HepG2 (cell line): ENCODE data around the gene FHIT. TPM values are rescaled to one million over a fixed set of nuclear protein-coding genes. Genes with fewer than 3 reads are reported as not detected.

Experiments used
- EEA1 ChIP-seq: sonication (generic); formaldehyde crosslinking; IDR thresholded peaks from 2 replicates; pipeline ENCODE4 v1.5.1; 2020; ENCODE audit warnings: mild to moderate bottlenecking, missing genetic modification reagents, borderline replicate concordance
- GTF2F1 ChIP-seq: fragments of 150-350 bp; IDR thresholded peaks from 2 replicates; pipeline ENCODE4 v1.6.1; 2014; ENCODE audit warnings: low read length
- GTF3A ChIP-seq: sonication (generic); formaldehyde crosslinking; conservative IDR thresholded peaks from 2 replicates; pipeline ENCODE4 v1.4.0; 2020; ENCODE audit warnings: mild to moderate bottlenecking, missing genetic modification reagents
- KLF9 ChIP-seq: IDR thresholded peaks from 2 replicates; pipeline ENCODE4 v1.6.1; 2016; ENCODE audit warnings: low read depth
- MAFF ChIP-seq: IDR thresholded peaks from 2 replicates; pipeline ENCODE4 v1.6.1; 2011; ENCODE audit warnings: low read depth, low read length, improper control_type of control experiment
- NBN ChIP-seq: fragments of 450-650 bp; conservative IDR thresholded peaks from 2 replicates; pipeline ENCODE4 v1.6.1; 2017
- SIX1 ChIP-seq: sonication (generic); formaldehyde crosslinking; IDR thresholded peaks from 2 replicates; pipeline ENCODE4 v1.4.0; 2020; ENCODE audit warnings: missing genetic modification reagents, borderline replicate concordance
- SOX5 ChIP-seq: IDR thresholded peaks from 2 replicates; pipeline ENCODE4 v1.6.1; 2016; ENCODE audit warnings: borderline replicate concordance
- TCF12 ChIP-seq, 2 experiments: fragments of 450-650 bp in 1 of 2; sonication (generic) in 1 of 2; formaldehyde crosslinking in 1 of 2; IDR thresholded peaks; 2 replicates each; pipeline versions ENCODE4 v1.6.1 to v1.8.0; 2017 to 2022; ENCODE audit warnings: antibody characterized with exemption in 1 of 2, mild to moderate bottlenecking in 1 of 2, missing genetic modification reagents in 1 of 2, moderate library complexity in 1 of 2
- ZFP62 ChIP-seq: sonication (generic); formaldehyde crosslinking; IDR thresholded peaks from 2 replicates; pipeline ENCODE4 v1.4.0; 2020; ENCODE audit warnings: missing genetic modification reagents
- ZNF24 ChIP-seq: fragments of 450-650 bp; IDR thresholded peaks from 2 replicates; pipeline ENCODE4 v1.6.1; 2017; ENCODE audit warnings: antibody characterized with exemption, mild to moderate bottlenecking
- ZNF264 ChIP-seq: sonication (generic); formaldehyde crosslinking; IDR thresholded peaks from 2 replicates; pipeline ENCODE4 v1.4.0; 2020; ENCODE audit warnings: missing genetic modification reagents
- ZNF749 ChIP-seq: sonication (generic); formaldehyde crosslinking; IDR thresholded peaks from 2 replicates; pipeline ENCODE4 v1.8.0; 2022; ENCODE audit warnings: mild to moderate bottlenecking, missing genetic modification reagents, moderate library complexity, borderline replicate concordance
- polyA plus RNA-seq, 8 experiments: library from polyadenylated mRNA; depleted of rRNA in 3 of 8; stranded (reverse) in 7 of 8; unstranded in 1 of 8; fragments of >200 nt; fragmentation: Illumina TruSeq in 4 of 8; extraction: Trizol in 4 of 8; gene quantifications; 2 replicates each; pipeline versions ENCODE4 v1.2.1 to v1.2.3, GENCODE V29; 2011 to 2016; ENCODE audit warnings: low read depth in 4 of 8, missing spikeins in 1 of 8, mixed read lengths in 1 of 8; ENCODE audit not compliant: insufficient read depth in 1 of 8
- total RNA-seq, 5 experiments: library from RNA; depleted of rRNA; stranded (reverse); fragments of >200 nt; fragmentation: Illumina TruSeq; extraction: Trizol; gene quantifications; 2 replicates each; pipeline ENCODE4 v1.2.3, GENCODE V29; 2016; ENCODE audit warnings: low read depth in 1 of 5
- TF ChIP-seq, protein P1 (sequence below): sonication (generic); formaldehyde crosslinking; IDR thresholded peaks from 2 replicates; pipeline ENCODE4 v1.5.1; 2020; ENCODE audit warnings: missing genetic modification reagents, mild to moderate bottlenecking, borderline replicate concordance
- TF ChIP-seq, protein P2 (sequence below): sonication (generic); formaldehyde crosslinking; IDR thresholded peaks from 2 replicates; pipeline ENCODE4 v1.4.0; 2020; ENCODE audit warnings: missing genetic modification reagents, borderline replicate concordance
- TF ChIP-seq, protein P3 (sequence below), 2 experiments: fragments of 450-650 bp in 1 of 2; sonication (generic) in 1 of 2; formaldehyde crosslinking; IDR thresholded peaks; 2 replicates each; pipeline versions ENCODE4 v1.5.0 to v1.8.0; 2020 to 2022; ENCODE audit warnings: mild to moderate bottlenecking in 1 of 2, missing genetic modification reagents in 1 of 2

The FHIT gene
- total and polyA plus RNA-seq, 2 of the 13 experiments (the other 11 are each of a cell fraction or from before 2014, with no cell fraction given): 4.0 to 4.6 TPM

DNA sequence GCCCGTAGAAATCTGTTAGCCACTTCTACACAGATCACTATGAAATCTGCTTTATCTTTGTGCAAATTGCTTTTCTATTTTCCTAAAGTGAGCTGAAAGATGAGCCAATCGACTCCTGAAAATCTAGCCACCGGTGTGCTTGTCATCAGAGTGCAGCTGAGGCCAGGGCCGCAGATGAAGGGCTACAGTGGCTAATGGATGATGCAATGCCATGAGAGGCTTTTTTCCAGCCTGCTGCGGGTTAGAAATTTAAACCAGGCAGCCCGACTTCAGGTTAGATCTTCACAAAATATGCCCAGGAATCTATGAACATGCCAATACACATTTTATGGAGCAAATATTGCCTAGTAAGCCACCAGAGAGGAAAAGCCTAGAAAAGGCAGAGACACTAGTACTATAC is 1253.2 kb downstream of the FHIT start (continued):
- no peak for TF ChIP-seq SOX5 (CRISPR knock-in tag)
- TF ChIP-seq MAFF: no peak
- TF ChIP-seq TCF12 (IDR thresholded peaks at IDR 0.05): no peak
- no peak for TF ChIP-seq TCF12 (CRISPR knock-in tag; IDR thresholded peaks at IDR 0.05)
- no peak for TF ChIP-seq ZNF24
- TF ChIP-seq KLF9: no peak
- TF ChIP-seq, protein P1, sequence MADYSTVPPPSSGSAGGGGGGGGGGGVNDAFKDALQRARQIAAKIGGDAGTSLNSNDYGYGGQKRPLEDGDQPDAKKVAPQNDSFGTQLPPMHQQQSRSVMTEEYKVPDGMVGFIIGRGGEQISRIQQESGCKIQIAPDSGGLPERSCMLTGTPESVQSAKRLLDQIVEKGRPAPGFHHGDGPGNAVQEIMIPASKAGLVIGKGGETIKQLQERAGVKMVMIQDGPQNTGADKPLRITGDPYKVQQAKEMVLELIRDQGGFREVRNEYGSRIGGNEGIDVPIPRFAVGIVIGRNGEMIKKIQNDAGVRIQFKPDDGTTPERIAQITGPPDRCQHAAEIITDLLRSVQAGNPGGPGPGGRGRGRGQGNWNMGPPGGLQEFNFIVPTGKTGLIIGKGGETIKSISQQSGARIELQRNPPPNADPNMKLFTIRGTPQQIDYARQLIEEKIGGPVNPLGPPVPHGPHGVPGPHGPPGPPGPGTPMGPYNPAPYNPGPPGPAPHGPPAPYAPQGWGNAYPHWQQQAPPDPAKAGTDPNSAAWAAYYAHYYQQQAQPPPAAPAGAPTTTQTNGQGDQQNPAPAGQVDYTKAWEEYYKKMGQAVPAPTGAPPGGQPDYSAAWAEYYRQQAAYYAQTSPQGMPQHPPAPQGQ (CRISPR knock-in tag): no peak
- no peak for TF ChIP-seq GTF3A (CRISPR knock-in tag)
- TF ChIP-seq ZNF749 (CRISPR knock-in tag): no peak
- TF ChIP-seq ZFP62 (CRISPR knock-in tag): no peak
- no peak for TF ChIP-seq EEA1 (CRISPR knock-in tag)
- TF ChIP-seq NBN: no peak
- TF ChIP-seq, protein P2, sequence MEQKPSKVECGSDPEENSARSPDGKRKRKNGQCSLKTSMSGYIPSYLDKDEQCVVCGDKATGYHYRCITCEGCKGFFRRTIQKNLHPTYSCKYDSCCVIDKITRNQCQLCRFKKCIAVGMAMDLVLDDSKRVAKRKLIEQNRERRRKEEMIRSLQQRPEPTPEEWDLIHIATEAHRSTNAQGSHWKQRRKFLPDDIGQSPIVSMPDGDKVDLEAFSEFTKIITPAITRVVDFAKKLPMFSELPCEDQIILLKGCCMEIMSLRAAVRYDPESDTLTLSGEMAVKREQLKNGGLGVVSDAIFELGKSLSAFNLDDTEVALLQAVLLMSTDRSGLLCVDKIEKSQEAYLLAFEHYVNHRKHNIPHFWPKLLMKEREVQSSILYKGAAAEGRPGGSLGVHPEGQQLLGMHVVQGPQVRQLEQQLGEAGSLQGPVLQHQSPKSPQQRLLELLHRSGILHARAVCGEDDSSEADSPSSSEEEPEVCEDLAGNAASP: peak; percentile 41; the same call in 1 of the 2 replicates
- TF ChIP-seq, protein P3, sequence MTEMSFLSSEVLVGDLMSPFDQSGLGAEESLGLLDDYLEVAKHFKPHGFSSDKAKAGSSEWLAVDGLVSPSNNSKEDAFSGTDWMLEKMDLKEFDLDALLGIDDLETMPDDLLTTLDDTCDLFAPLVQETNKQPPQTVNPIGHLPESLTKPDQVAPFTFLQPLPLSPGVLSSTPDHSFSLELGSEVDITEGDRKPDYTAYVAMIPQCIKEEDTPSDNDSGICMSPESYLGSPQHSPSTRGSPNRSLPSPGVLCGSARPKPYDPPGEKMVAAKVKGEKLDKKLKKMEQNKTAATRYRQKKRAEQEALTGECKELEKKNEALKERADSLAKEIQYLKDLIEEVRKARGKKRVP (CRISPR knock-in tag; IDR thresholded peaks at IDR 0.05): peak in 1 of 2 experiments; percentile 90; a peak in 2 of 4 replicates
- TF ChIP-seq SIX1 (CRISPR knock-in tag): no peak
- TF ChIP-seq ZNF264: no peak
- TF ChIP-seq GTF2F1: no peak
